Esophagus (tissue), 2 donors: ENCODE measurements around the gene VPS4B. TPM values are rescaled to one million over a fixed set of nuclear protein-coding genes. Genes with fewer than 3 reads are reported as not detected.

Experiments
- H3K27ac ChIP-seq, 2 donors: one replicate each; pipeline ENCODE4 v1.5.1; 2013; ENCODE audit warnings: low read depth in 2 of 2, mild to moderate bottlenecking in 2 of 2, inconsistent platforms in 1 of 2, low read length in 1 of 2, moderate library complexity in 1 of 2
- H3K27me3 ChIP-seq, 2 donors: one replicate each; pipeline ENCODE4 v1.6.1; 2013; ENCODE audit warnings: low read length in 2 of 2, control low read depth in 1 of 2, mild to moderate bottlenecking in 1 of 2; ENCODE audit not compliant: insufficient read depth in 2 of 2, control insufficient read depth in 1 of 2
- H3K36me3 ChIP-seq, 2 donors: one replicate each; pipeline ENCODE4 v1.6.1; 2013; ENCODE audit warnings: low read length in 1 of 2; ENCODE audit not compliant: control insufficient read depth in 2 of 2, insufficient read depth in 2 of 2
- H3K4me1 ChIP-seq, 2 donors: one replicate each; pipeline ENCODE4 v1.6.1; 2013; ENCODE audit warnings: low read length in 1 of 2; ENCODE audit not compliant: control insufficient read depth in 2 of 2, insufficient read depth in 2 of 2
- H3K4me3 ChIP-seq, 2 donors: one replicate each; pipeline ENCODE4 v1.5.1; 2013; ENCODE audit warnings: low read length in 2 of 2, mild to moderate bottlenecking in 2 of 2, low read depth in 1 of 2, moderate library complexity in 1 of 2
- H3K9me3 ChIP-seq, 2 donors: one replicate each; pipeline ENCODE4 v1.6.1; 2013; ENCODE audit warnings: mild to moderate bottlenecking in 2 of 2, low read depth in 1 of 2, low read length in 1 of 2, moderate library complexity in 1 of 2; ENCODE audit not compliant: control insufficient read depth in 2 of 2, insufficient read depth in 1 of 2
- WGBS, 2 donors: extraction: QIAGEN DNeasy Blood & Tissue Kit; methylation state at CpG; one replicate each; pipeline ENCODE4 v1.1.7; 2013; 5-methylcytosine and 5-hydroxymethylcytosine counted together
- polyA plus RNA-seq, 2 donors: library from polyadenylated mRNA; stranded (reverse); fragments of 200-250 nt; gene quantifications; one replicate each; pipeline ENCODE4 v1.2.3, GENCODE V29; 2013
- donor health status: healthy with polysubstance abuse.
- donor health status: Bipolar disorder and iron deficiency.

The VPS4B gene
- polyA plus RNA-seq, 2 donors, result 26.9 to 47.1 TPM

DNA sequence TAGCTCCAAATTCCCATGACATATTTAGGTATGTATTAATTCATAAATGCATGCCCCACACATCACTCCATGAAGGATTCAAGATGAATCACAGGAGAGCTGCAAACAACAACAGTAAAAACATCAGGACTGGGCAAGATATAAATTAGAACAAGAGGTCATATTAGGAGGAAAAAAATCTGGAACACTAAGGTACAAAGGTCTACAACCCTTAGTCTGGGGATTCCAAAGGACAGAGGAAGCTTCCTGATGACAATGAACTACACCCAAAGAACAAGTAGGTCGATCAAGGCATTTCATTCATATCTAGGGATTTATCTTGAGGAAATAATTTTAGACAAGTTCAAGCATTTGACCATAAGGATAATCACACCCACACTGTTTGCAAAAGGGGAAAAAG lies 14.5 kb downstream of the VPS4B start:
- H3K36me3 ChIP-seq, result peaks cover 3 to 8% of the 10 kb centered on the region in 2 donors

DNA sequence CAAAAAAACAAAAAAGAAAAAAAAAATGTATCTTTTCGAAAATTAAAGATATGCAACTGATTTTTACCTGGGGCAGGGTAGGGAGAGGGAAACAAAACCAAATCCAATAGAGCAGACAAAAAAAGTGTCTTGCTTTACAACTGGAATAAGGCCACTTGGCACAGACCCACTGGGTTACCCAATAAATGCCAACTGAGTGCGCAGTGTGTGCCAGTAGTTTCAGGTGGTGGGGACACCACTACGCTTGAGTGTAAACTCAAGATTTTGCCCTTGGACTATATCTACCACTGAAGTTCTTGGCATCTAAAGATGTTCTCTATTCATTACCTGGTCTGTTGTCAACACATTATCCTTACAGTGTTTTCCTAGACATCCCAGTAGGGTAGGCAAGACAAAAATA lies 16.3 kb downstream of the VPS4B start:
- Histone ChIP-seq H3K9me3 (no peaks in the 10 kb centered on the region), H3K27me3 (no peaks in the 10 kb centered on the region), H3K36me3 (peaks cover 5 to 10% of the 10 kb centered on the region in 2 donors), H3K4me3 (no peak overlapping the region), H3K27ac (no peak overlapping the region), H3K4me1 (no peaks in the 10 kb centered on the region)
- WGBS, 2 donors, result 79 to 84% methylated on average over 3 of the region's 3 CpGs

More for the DNA sequence above, 14.5 kb downstream of the VPS4B start:
- Histone ChIP-seq H3K4me1 (no peaks in the 10 kb centered on the region), H3K4me3 (no peak overlapping the region), H3K27ac (no peak overlapping the region), H3K9me3 (no peaks in the 10 kb centered on the region), H3K27me3 (no peaks in the 10 kb centered on the region)
- 51 to 66% methylated on average over 1 of the region's 1 CpG for WGBS, 2 donors

DNA sequence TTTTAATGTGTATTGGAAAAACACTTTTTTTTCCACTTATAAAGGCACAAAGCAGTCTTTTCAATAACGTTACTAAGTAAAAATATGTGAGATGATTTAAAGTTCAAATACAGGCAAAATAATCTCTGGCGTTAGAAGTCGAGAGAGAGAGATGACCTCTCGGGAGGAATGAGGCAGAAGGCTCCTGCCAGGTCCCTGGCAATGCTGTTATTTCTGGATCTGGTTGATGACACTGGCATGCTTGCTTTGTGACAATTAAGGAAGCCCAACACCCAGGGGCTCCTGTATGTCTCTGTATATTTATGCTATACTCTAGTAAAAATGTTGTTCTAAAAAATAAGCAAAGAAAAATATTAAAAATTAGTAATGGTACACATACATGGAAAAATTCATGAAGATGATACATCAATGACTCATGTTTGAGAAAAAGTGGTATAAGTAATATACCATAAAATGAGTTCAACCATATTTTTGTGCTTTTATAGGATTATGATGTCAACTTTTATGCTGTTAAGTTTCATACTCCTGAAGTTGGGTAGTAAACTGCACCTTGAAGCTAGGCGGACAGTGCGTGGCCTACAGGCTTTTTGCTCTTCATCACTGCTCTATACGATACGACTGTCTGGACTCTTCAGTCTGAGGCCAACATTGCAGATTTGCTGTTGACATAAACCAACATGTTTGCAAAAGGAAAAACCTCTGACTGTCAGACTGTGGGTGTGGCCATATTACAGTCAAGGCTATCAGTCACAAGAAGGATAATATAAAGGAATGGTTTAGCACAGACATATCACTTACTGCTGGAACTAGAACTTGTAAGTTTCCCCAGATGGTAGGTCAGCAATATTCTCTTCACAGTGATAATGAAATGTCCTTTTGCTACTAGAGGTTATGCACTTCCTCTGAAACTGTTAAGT lies 19.8 kb downstream of the VPS4B start:
- H3K27ac ChIP-seq, result no peak overlapping the region
- peaks cover 2 to 5% of the 10 kb centered on the region in 2 donors for H3K36me3 ChIP-seq
- no peaks in the 10 kb centered on the region for H3K9me3 ChIP-seq
- H3K4me3 ChIP-seq, result no peak overlapping the region
- H3K4me1 ChIP-seq, result no peaks in the 10 kb centered on the region
- WGBS, 2 donors, result 87 to 94% methylated on average over 8 of the region's 8 CpGs
- H3K27me3 ChIP-seq, result no peaks in the 10 kb centered on the region

DNA sequence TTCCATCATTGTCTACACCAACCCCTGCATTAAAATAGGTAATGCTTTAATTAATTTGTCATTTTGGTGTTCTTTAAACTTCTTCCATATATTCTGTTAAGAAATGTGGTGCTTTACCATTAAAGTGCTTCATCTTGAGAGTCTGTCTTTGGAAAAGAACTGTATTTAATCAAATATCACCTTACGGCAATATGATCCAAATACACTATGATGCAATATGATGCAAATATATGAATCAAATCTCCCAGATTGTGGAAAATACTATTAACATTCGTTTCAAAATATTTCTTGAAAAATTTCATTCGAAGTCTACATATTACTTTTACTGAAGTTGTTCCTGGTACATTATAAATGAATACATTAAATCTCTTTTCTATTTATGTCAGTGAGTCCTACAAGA lies 23.0 kb downstream of the VPS4B start:
- Histone ChIP-seq H3K4me1 (no peaks in the 10 kb centered on the region), H3K36me3 (peaks cover 2 to 5% of the 10 kb centered on the region in 2 donors), H3K27ac (no peak overlapping the region), H3K4me3 (no peak overlapping the region), H3K27me3 (no peaks in the 10 kb centered on the region), H3K9me3 (no peaks in the 10 kb centered on the region)
- WGBS, 2 donors, result 94 to 95% methylated on average over 3 of the region's 3 CpGs

DNA sequence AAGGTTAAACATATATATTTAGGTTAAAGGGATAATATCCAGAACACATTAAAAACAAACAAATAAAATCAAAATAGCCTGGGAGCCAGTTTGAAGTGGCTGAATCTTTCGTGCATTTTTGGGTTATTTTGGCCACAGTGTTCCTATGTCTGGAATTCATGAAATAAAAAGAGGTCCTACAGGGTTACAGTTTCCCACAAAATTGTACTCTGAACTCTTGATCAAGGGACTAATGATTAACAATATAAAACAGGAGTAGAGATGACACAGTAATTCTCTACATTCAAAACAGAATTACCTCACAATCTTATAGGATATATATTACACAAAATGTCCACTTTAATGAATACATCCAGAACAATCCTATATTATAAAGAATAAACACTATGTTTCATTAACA lies 24.9 kb downstream of the VPS4B start:
- no peak overlapping the region for H3K27ac ChIP-seq
- H3K27me3 ChIP-seq, result no peaks in the 10 kb centered on the region
- H3K4me1 ChIP-seq, result no peaks in the 10 kb centered on the region
- WGBS, 2 donors, result 95 to 96% methylated on average over 1 of the region's 1 CpG
- peaks cover 2 to 7% of the 10 kb centered on the region in 2 donors for H3K36me3 ChIP-seq
- H3K9me3 ChIP-seq, result no peaks in the 10 kb centered on the region
- no peak overlapping the region for H3K4me3 ChIP-seq

DNA sequence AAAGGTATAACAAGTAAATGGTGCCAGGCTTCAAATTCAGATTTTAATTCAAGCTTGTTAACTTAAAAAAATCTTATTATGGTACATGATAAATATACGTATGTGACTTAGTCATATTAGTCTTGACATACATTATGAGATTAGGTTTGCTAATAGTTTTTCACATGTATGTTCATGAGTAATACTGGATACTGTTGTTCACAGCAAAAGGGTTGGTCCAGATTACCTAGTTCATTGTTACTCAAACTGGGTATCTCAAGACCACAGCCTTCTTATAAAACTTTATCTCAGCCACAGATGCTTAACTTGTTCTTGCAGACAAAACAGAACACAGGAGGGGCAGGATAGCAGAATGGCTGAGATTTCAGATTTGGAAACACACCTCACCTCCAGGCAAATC lies 26.8 kb downstream of the VPS4B start:
- WGBS, 2 donors, result 85 to 86% methylated on average over 1 of the region's 1 CpG
- no peak overlapping the region for H3K4me3 ChIP-seq
- H3K36me3 ChIP-seq, result peaks cover 0 to 5% of the 10 kb centered on the region in 2 donors
- no peaks in the 10 kb centered on the region for H3K27me3 ChIP-seq
- no peaks in the 10 kb centered on the region for H3K4me1 ChIP-seq
- H3K27ac ChIP-seq, result no peak overlapping the region
- no peaks in the 10 kb centered on the region for H3K9me3 ChIP-seq

DNA sequence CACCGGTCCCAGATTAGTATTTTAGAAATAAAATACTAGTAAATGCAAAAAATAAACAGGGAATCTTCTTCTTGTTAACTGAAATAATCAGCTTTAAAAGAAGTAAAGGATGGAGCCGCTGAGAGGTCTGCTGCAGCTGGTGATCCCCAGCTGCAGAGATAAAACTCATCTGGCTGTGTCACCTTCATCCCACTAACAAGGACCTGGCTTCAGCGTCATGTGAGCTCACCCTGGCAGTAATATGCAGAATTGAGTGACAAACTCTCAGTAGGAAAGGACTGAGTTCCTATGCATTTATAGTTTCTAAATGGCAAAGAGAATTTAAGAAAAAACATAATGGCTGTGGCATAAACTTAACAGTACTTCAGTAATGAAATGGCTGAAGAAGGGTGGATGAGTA lies 27.3 kb downstream of the VPS4B start:
- no peak overlapping the region for H3K4me3 ChIP-seq
- peaks cover 0 to 5% of the 10 kb centered on the region in 2 donors for H3K36me3 ChIP-seq
- WGBS, 2 donors, result 93 to 94% methylated on average over 3 of the region's 3 CpGs
- no peaks in the 10 kb centered on the region for H3K4me1 ChIP-seq
- no peaks in the 10 kb centered on the region for H3K9me3 ChIP-seq
- no peaks in the 10 kb centered on the region for H3K27me3 ChIP-seq
- H3K27ac ChIP-seq, result no peak overlapping the region

DNA sequence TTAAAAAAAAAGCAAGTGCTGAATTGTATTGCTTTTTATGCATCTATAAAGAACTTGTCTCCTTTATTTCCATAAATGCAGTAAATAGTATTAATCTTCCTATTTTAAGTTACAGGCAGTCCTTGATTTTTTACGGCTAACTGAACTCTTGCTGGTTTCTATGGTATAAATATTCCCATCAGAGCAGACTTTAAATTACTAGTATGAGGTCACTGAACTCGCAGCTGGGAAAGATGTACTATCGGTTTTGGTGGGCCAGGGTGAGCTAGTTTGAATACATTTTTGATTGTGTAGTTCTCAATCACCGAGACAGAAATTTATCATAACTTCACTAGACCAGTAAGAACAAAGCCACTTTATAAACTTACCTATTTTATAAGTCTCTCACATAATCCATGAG lies 34.4 kb downstream of the VPS4B start:
- Histone ChIP-seq H3K4me1 (no peaks in the 10 kb centered on the region), H3K36me3 (peaks cover 2 to 4% of the 10 kb centered on the region in 2 donors), H3K9me3 (peaks cover 0 to 2% of the 10 kb centered on the region in 2 donors), H3K27ac (no peak overlapping the region), H3K4me3 (no peak overlapping the region), H3K27me3 (no peaks in the 10 kb centered on the region)
- WGBS, 2 donors, result 88 to 90% methylated on average over 4 of the region's 4 CpGs

DNA sequence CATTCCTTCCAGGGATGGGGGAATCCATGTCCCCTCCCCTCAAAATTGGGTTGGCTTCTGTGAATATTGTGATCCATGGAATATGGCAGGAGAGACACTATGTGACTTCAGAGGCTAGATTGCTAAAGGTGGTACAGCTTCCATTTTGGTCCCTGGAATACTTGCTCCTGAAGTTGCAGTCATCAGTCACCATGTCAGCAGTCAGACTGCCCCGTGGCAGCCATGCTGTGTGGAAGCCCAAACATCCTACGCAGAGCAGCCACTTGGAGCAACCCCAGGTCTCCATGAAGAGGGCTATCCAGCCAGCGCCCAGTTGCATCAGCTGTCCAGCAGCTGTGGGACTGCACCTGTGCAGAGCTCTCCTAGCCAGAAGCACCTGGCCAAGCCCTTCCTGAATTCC lies 39.4 kb downstream of the VPS4B start:
- WGBS, 2 donors, result 78 to 89% methylated on average over 3 of the region's 3 CpGs
- H3K9me3 ChIP-seq, result peaks cover 0 to 3% of the 10 kb centered on the region in 2 donors

DNA sequence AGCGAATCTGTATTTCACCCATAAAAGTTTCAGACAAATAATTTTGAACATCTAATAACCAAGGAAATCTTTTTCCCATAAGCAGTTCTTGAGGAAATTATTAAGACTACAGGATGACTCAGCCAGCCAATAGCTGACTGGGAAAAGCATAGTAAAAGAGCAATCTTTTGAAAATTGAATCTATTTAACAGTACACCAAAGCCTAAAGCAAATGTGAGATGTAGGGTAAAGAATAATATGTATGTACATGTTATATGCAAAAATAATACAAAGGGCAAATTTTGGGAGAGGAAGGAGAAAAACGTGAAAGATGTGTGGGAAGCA lies 42.7 kb downstream of the VPS4B start:
- Histone ChIP-seq H3K36me3 (no peaks in the 10 kb centered on the region), H3K9me3 (peaks cover 0 to 3% of the 10 kb centered on the region in 2 donors), H3K27ac (no peak overlapping the region), H3K4me3 (no peak overlapping the region), H3K27me3 (no peaks in the 10 kb centered on the region), H3K4me1 (no peaks in the 10 kb centered on the region)
- WGBS, 2 donors, result 57 to 61% methylated on average over 2 of the region's 2 CpGs

More for the DNA sequence above, 39.4 kb downstream of the VPS4B start:
- no peaks in the 10 kb centered on the region for H3K27me3 ChIP-seq
- no peak overlapping the region for H3K27ac ChIP-seq
- peaks cover 0 to 4% of the 10 kb centered on the region in 2 donors for H3K36me3 ChIP-seq
- no peak overlapping the region for H3K4me3 ChIP-seq
- H3K4me1 ChIP-seq, result no peaks in the 10 kb centered on the region
